GM10266 (cell line): Measurements from ENCODE around the gene PLP2.

Source experiments
- DNase-seq: peaks from one replicate; pipeline ENCODE4 v3.0.0; 2012; ENCODE audit errors: extremely low spot score
- CTCF ChIP-seq: IDR thresholded peaks from 2 replicates; pipeline ENCODE4 v1.5.1; 2012; ENCODE audit warnings: mild to moderate bottlenecking, low read depth; ENCODE audit not compliant: control insufficient read depth, insufficient read depth; ENCODE audit errors: missing control alignments

The PLP2 gene

GRCh38 chrX:49183701-49184281 is 12.1 kb downstream of the PLP2 start:
- no peak for TF ChIP-seq CTCF

GRCh38 chrX:49184294-49185281 is 12.9 kb downstream of the PLP2 start:
- no peak for TF ChIP-seq CTCF
- DNase-seq = peak; percentile 51

More at GRCh38 chrX:49183701-49184281, 12.1 kb downstream of the PLP2 start:
- no peak for DNase-seq

GRCh38 chrX:49186125-49187027 is 14.7 kb downstream of the PLP2 start, which contains the start of gene PRICKLE3:
TSS of gene PRICKLE3 (minus strand) at chrX:49186373. CDS start at chrX:49186297, 76 bp downstream.
- DNase-seq = peak; percentile 80
- TF ChIP-seq CTCF = peak; percentile 56

GRCh38 chrX:49187028-49187394 is 15.3 kb downstream of the PLP2 start:
- no peak for TF ChIP-seq CTCF
- no peak for DNase-seq

GRCh38 chrX:49187526-49187925 is 15.8 kb downstream of the PLP2 start:
- no peak for DNase-seq
- no peak for TF ChIP-seq CTCF

GRCh38 chrX:49188468-49189076 is 16.9 kb downstream of the PLP2 start:
- DNase-seq = no peak
- TF ChIP-seq CTCF = no peak
